ENCODE measurements around the gene ELL. TPM values are rescaled to one million over a fixed set of nuclear protein-coding genes. Genes with fewer than 3 reads are reported as not detected.

Gene ELL
- total RNA-seq, 1 experiment from 2014 or later, result 17.3 TPM

DNA sequence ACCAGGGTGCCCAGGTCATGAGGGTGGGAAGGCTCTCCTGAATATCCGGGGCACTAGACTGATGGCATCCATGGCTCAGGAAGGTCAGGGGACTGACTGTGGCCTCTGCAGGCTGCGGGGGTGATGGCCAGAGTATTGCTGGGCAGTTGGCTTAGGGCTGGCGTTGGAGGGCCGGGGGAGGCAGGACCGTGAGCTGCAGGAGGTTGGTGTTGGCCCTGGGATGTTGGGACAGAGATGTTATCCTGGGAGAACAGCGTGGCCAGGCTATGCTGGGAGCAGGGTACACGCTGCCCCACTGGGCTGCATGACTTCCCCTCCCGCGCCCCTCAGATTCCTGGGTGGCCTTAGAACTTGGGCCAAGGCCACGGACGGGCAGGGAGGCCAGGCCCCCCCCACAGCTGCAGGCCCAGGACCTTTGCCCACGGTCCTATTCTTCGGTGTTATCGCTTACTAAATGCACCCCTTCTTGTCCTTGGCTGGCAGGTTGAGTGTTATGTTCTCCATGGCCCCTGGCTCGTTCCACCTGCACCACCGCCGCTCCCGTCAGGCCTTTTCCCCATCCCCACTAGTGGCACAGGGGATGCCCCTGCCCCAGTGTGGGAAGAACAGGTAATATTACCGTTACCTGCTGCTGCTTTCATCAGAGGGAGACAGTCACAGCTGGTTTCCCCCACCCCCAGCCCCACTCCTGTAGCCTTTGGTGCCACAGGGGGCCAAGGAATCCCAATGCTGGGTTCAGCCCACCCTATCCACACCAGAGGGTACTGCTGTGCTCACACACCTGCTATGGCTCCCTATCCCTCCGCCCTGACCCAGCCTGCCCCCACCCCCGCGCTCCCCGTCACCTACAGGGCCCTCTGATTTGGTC, 80.7 kb downstream of the ELL start (continued):
- no peak for TF ChIP-seq CTCF (IDR thresholded peaks at IDR 0.05)
- no peak for TF ChIP-seq NR3C1 (CRISPR knock-in tag; conservative IDR thresholded peaks at IDR 0.05; ENCODE audit: low read depth)
- no peak for TF ChIP-seq ZNF416 (CRISPR knock-in tag; IDR thresholded peaks at IDR 0.05)
- TF ChIP-seq SOX15 (CRISPR knock-in tag; IDR thresholded peaks at IDR 0.05), result no peak
- no peak for TF ChIP-seq TEAD1 (CRISPR knock-in tag; IDR thresholded peaks at IDR 0.05)
- TF ChIP-seq E2F4 (CRISPR knock-in tag; IDR thresholded peaks at IDR 0.05; ENCODE audit: borderline replicate concordance, low read depth), result no peak
- TF ChIP-seq ZNF121 (CRISPR knock-in tag; IDR thresholded peaks at IDR 0.05), result no peak
- TF ChIP-seq PRRX2 (CRISPR knock-in tag; IDR thresholded peaks at IDR 0.05), result no peak

GRCh38 chr19:18440415-18440877, 81.4 kb downstream of the ELL start:
- POLR2A ChIA-PET, result no interaction called here
- TF ChIP-seq ZBTB21 (CRISPR knock-in tag; IDR thresholded peaks at IDR 0.05; ENCODE audit: borderline replicate concordance) (no peak), ELF4 (CRISPR knock-in tag; IDR thresholded peaks at IDR 0.05; ENCODE audit: low read depth) (no peak), ZNF232 (CRISPR knock-in tag; IDR thresholded peaks at IDR 0.05) (no peak), ZNF416 (CRISPR knock-in tag; IDR thresholded peaks at IDR 0.05) (no peak), USF1 (CRISPR knock-in tag; IDR thresholded peaks at IDR 0.05) (no peak), JAZF1 (CRISPR knock-in tag; IDR thresholded peaks at IDR 0.05) (no peak), NR2C2 (CRISPR knock-in tag; IDR thresholded peaks at IDR 0.05) (no peak), ZNF219 (CRISPR knock-in tag; IDR thresholded peaks at IDR 0.05; ENCODE audit: borderline replicate concordance) (no peak), ATF1 (CRISPR knock-in tag; IDR thresholded peaks at IDR 0.05) (no peak), FOXJ3 (CRISPR knock-in tag; IDR thresholded peaks at IDR 0.05; ENCODE audit: borderline replicate concordance) (no peak), GABPB1 (CRISPR knock-in tag; IDR thresholded peaks at IDR 0.05) (no peak)
- TF ChIP-seq, protein P1, sequence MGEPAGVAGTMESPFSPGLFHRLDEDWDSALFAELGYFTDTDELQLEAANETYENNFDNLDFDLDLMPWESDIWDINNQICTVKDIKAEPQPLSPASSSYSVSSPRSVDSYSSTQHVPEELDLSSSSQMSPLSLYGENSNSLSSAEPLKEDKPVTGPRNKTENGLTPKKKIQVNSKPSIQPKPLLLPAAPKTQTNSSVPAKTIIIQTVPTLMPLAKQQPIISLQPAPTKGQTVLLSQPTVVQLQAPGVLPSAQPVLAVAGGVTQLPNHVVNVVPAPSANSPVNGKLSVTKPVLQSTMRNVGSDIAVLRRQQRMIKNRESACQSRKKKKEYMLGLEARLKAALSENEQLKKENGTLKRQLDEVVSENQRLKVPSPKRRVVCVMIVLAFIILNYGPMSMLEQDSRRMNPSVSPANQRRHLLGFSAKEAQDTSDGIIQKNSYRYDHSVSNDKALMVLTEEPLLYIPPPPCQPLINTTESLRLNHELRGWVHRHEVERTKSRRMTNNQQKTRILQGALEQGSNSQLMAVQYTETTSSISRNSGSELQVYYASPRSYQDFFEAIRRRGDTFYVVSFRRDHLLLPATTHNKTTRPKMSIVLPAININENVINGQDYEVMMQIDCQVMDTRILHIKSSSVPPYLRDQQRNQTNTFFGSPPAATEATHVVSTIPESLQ (CRISPR knock-in tag; IDR thresholded peaks at IDR 0.05), result no peak
- TF ChIP-seq, protein P2, sequence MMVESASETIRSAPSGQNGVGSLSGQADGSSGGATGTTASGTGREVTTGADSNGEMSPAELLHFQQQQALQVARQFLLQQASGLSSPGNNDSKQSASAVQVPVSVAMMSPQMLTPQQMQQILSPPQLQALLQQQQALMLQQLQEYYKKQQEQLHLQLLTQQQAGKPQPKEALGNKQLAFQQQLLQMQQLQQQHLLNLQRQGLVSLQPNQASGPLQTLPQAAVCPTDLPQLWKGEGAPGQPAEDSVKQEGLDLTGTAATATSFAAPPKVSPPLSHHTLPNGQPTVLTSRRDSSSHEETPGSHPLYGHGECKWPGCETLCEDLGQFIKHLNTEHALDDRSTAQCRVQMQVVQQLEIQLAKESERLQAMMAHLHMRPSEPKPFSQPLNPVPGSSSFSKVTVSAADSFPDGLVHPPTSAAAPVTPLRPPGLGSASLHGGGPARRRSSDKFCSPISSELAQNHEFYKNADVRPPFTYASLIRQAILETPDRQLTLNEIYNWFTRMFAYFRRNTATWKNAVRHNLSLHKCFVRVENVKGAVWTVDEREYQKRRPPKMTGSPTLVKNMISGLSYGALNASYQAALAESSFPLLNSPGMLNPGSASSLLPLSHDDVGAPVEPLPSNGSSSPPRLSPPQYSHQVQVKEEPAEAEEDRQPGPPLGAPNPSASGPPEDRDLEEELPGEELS (CRISPR knock-in tag; IDR thresholded peaks at IDR 0.05), result no peak
- TF ChIP-seq, protein P3, sequence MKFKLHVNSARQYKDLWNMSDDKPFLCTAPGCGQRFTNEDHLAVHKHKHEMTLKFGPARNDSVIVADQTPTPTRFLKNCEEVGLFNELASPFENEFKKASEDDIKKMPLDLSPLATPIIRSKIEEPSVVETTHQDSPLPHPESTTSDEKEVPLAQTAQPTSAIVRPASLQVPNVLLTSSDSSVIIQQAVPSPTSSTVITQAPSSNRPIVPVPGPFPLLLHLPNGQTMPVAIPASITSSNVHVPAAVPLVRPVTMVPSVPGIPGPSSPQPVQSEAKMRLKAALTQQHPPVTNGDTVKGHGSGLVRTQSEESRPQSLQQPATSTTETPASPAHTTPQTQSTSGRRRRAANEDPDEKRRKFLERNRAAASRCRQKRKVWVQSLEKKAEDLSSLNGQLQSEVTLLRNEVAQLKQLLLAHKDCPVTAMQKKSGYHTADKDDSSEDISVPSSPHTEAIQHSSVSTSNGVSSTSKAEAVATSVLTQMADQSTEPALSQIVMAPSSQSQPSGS (CRISPR knock-in tag; IDR thresholded peaks at IDR 0.05; ENCODE audit: borderline replicate concordance, low read depth), result no peak
- TF ChIP-seq, protein P4, sequence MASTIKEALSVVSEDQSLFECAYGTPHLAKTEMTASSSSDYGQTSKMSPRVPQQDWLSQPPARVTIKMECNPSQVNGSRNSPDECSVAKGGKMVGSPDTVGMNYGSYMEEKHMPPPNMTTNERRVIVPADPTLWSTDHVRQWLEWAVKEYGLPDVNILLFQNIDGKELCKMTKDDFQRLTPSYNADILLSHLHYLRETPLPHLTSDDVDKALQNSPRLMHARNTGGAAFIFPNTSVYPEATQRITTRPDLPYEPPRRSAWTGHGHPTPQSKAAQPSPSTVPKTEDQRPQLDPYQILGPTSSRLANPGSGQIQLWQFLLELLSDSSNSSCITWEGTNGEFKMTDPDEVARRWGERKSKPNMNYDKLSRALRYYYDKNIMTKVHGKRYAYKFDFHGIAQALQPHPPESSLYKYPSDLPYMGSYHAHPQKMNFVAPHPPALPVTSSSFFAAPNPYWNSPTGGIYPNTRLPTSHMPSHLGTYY (CRISPR knock-in tag; IDR thresholded peaks at IDR 0.05), result no peak
- H3K4me3 Mint-ChIP-seq, result no peak overlapping the region
- H3K9me3 Mint-ChIP-seq, result peaks cover 5% of the 10 kb centered on the region
- H3K36me3 Mint-ChIP-seq, result peaks cover 9% of the 10 kb centered on the region
- DNase-seq (ENCODE audit: low spot score), result peak; percentile 62
- ATAC-seq, result no peak
- peaks cover 22% of the 10 kb centered on the region for H3K4me1 Mint-ChIP-seq
- peak overlapping the region; percentile 46 for H3K27ac Mint-ChIP-seq
- CTCF ChIA-PET, result interaction anchor here (0.5 to 3.5 kb wide), 10 partner anchors 10 to 149 kb away, joined by 3 to 27 read pairs (median 4); partner anchors contain the start of gene SSBP4
- no peaks in the 10 kb centered on the region for H3K27me3 Mint-ChIP-seq (ENCODE audit: low read depth)
